Liver (tissue), 9 donors: ENCODE results near the gene BHLHA9. TPM values are rescaled to one million over a fixed set of nuclear protein-coding genes. Genes with fewer than 3 reads are reported as not detected.

Experiments
- DNase-seq: peaks from one replicate; pipeline ENCODE4 v3.0.0-alpha.2; 2017; ENCODE audit warnings: low spot score
- H3K27ac ChIP-seq, 2 donors: one replicate each; pipeline ENCODE4 v1.7.0; 2013; ENCODE audit warnings: inconsistent platforms in 2 of 2, low read length in 2 of 2, control low read depth in 1 of 2, low read depth in 1 of 2, mild to moderate bottlenecking in 1 of 2
- H3K27me3 ChIP-seq, 4 donors: one replicate each; pipeline versions ENCODE4 v1.6.1 to v1.7.0; 2013; ENCODE audit warnings: low read length in 3 of 4, inconsistent platforms in 1 of 4, mild to moderate bottlenecking in 1 of 4, moderate library complexity in 1 of 4; ENCODE audit not compliant: control insufficient read depth in 4 of 4, insufficient read depth in 4 of 4
- H3K36me3 ChIP-seq, 4 donors: one replicate each; pipeline versions ENCODE4 v1.6.1 to v1.7.0; 2013; ENCODE audit warnings: low read length in 3 of 4, mild to moderate bottlenecking in 3 of 4, low read depth in 1 of 4, moderate library complexity in 1 of 4; ENCODE audit not compliant: control insufficient read depth in 4 of 4, insufficient read depth in 3 of 4
- H3K4me1 ChIP-seq, 4 donors: one replicate each; pipeline versions ENCODE4 v1.6.1 to v1.7.0; 2013; ENCODE audit warnings: low read length in 3 of 4, mild to moderate bottlenecking in 3 of 4, moderate library complexity in 1 of 4; ENCODE audit not compliant: control insufficient read depth in 4 of 4, insufficient read depth in 4 of 4
- H3K4me3 ChIP-seq, 3 donors: one replicate each; pipeline versions ENCODE4 v1.6.1 to v1.7.0; 2013; ENCODE audit warnings: low read length in 3 of 3, control low read depth in 1 of 3, low read depth in 1 of 3, mild to moderate bottlenecking in 1 of 3
- H3K9ac ChIP-seq, 2 donors: one replicate each; pipeline ENCODE4 v1.7.0; 2013; ENCODE audit warnings: low read length in 2 of 2, mild to moderate bottlenecking in 2 of 2, moderate library complexity in 2 of 2, control low read depth in 1 of 2, low read depth in 1 of 2
- H3K9me3 ChIP-seq, 4 donors: one replicate each; pipeline versions ENCODE4 v1.6.1 to v1.7.0; 2013; ENCODE audit warnings: low read length in 3 of 4; ENCODE audit not compliant: control insufficient read depth in 4 of 4
- ATF3 ChIP-seq: IDR thresholded peaks from 2 replicates; pipeline ENCODE4 v1.6.1; 2016; ENCODE audit warnings: antibody characterized with exemption
- CTCF ChIP-seq: fragments of 150-350 bp; IDR thresholded peaks from 2 replicates; pipeline ENCODE4 v1.5.1; 2017; ENCODE audit warnings: improper control_type of control experiment, low read depth, low read length; ENCODE audit not compliant: missing input control
- EGR1 ChIP-seq, 2 donors: IDR thresholded peaks; 2 replicates each; pipeline ENCODE4 v1.6.1; 2016 to 2018; ENCODE audit warnings: antibody characterized with exemption in 2 of 2, low read depth in 2 of 2
- FOXA1 ChIP-seq: IDR thresholded peaks from 2 replicates; pipeline ENCODE4 v1.6.1; 2016; ENCODE audit warnings: antibody characterized with exemption
- FOXA2 ChIP-seq: IDR thresholded peaks from 2 replicates; pipeline ENCODE4 v1.6.1; 2016; ENCODE audit warnings: antibody characterized with exemption
- GABPA ChIP-seq, 2 donors: IDR thresholded peaks in 1 of 2; conservative IDR thresholded peaks in 1 of 2; 2 replicates each; pipeline ENCODE4 v1.6.1; 2016; ENCODE audit warnings: antibody characterized with exemption in 2 of 2, mild to moderate bottlenecking in 1 of 2, moderate library complexity in 1 of 2
- HNF4A ChIP-seq, 2 donors: conservative IDR thresholded peaks; 2 replicates each; pipeline ENCODE4 v1.6.1; 2016; ENCODE audit warnings: antibody characterized with exemption in 2 of 2, mild to moderate bottlenecking in 2 of 2
- HNF4G ChIP-seq: IDR thresholded peaks from 2 replicates; pipeline ENCODE4 v1.6.1; 2016; ENCODE audit warnings: antibody characterized with exemption
- JUND ChIP-seq, 2 donors: IDR thresholded peaks; 2 replicates each; pipeline ENCODE4 v1.6.1; 2016; ENCODE audit warnings: antibody characterized with exemption in 2 of 2
- MAX ChIP-seq: IDR thresholded peaks from 2 replicates; pipeline ENCODE4 v1.6.1; 2016; ENCODE audit warnings: antibody characterized with exemption
- NR2F2 ChIP-seq: IDR thresholded peaks from 2 replicates; pipeline ENCODE4 v1.6.1; 2016; ENCODE audit warnings: antibody characterized with exemption
- RAD21 ChIP-seq, 2 donors: IDR thresholded peaks; 2 replicates each; pipeline ENCODE4 v1.6.1; 2016; ENCODE audit warnings: antibody characterized with exemption in 2 of 2, mild to moderate bottlenecking in 2 of 2
- REST ChIP-seq: IDR thresholded peaks from 2 replicates; pipeline ENCODE4 v1.6.1; 2016; ENCODE audit warnings: antibody characterized with exemption, mild to moderate bottlenecking
- RXRA ChIP-seq, 2 donors: IDR thresholded peaks; 2 replicates each; pipeline ENCODE4 v1.6.1; 2017 to 2018; ENCODE audit warnings: antibody characterized with exemption in 2 of 2, mild to moderate bottlenecking in 1 of 2
- SP1 ChIP-seq: IDR thresholded peaks from 2 replicates; pipeline ENCODE4 v1.6.1; 2018; ENCODE audit warnings: antibody characterized with exemption, mild to moderate bottlenecking
- TAF1 ChIP-seq: conservative IDR thresholded peaks from 2 replicates; pipeline ENCODE4 v1.6.1; 2016; ENCODE audit warnings: antibody characterized with exemption, mild to moderate bottlenecking
- YY1 ChIP-seq: IDR thresholded peaks from 2 replicates; pipeline ENCODE4 v1.6.1; 2016; ENCODE audit warnings: antibody characterized with exemption, mild to moderate bottlenecking
- ZBTB33 ChIP-seq: IDR thresholded peaks from 2 replicates; pipeline ENCODE4 v1.6.1; 2016; ENCODE audit warnings: antibody characterized with exemption
- WGBS: extraction: QIAGEN DNeasy Blood & Tissue Kit; methylation state at CpG from one replicate; pipeline ENCODE4 v1.1.7; 2013; 5-methylcytosine and 5-hydroxymethylcytosine counted together
- polyA plus RNA-seq, 2 donors: library from polyadenylated mRNA; stranded (reverse) in 1 of 2; unstranded in 1 of 2; fragments of 200-250 nt in 1 of 2; fragments of >200 nt in 1 of 2; fragmentation: Nextera tagmentation in 1 of 2; extraction: Ambion mirVana in 1 of 2; gene quantifications; one replicate each; pipeline versions ENCODE4 v1.2.1 to v1.2.3, GENCODE V29; 2013 to 2015
- total RNA-seq, 2 donors: library from RNA; depleted of rRNA; stranded (reverse); fragments of >200 nt; gene quantifications; one replicate each; pipeline ENCODE4 v1.2.3, GENCODE V29; 2014
- donor health status: healthy.
- donor health status: healthy.
- donor health status: healthy.
- donor health status: healthy.
- donor health status: healthy.

Gene BHLHA9
- total and polyA plus RNA-seq, 4 donors = 0.08 TPM; not detected in 3

GRCh38 chr17:1304522-1304921 is 34.3 kb downstream of the BHLHA9 start:
- H3K4me3 ChIP-seq = no peak overlapping the region
- peaks cover 0 to 2% (median 0%) of the 10 kb centered on the region in 4 donors for H3K9me3 ChIP-seq
- DNase-seq = no peak
- H3K9ac ChIP-seq = no peak overlapping the region
- H3K36me3 ChIP-seq = no peaks in the 10 kb centered on the region
- WGBS = 82% methylated on average over 5 of the region's 5 CpGs
- H3K27ac ChIP-seq = no peak overlapping the region
- peaks cover 0 to 2% (median 0%) of the 10 kb centered on the region in 4 donors for H3K27me3 ChIP-seq
- no peaks in the 10 kb centered on the region for H3K4me1 ChIP-seq
- TF ChIP-seq RXRA (IDR thresholded peaks at IDR 0.05) (no peak), YY1 (no peak), FOXA2 (no peak), TAF1 (no peak), GABPA (IDR thresholded peaks at IDR 0.05 in 1 of 2, conservative IDR thresholded peaks at IDR 0.05 in 1 of 2) (no peak), ATF3 (no peak), SP1 (no peak), JUND (IDR thresholded peaks at IDR 0.05) (no peak), HNF4G (no peak), CTCF (no peak), RAD21 (IDR thresholded peaks at IDR 0.05) (no peak), EGR1 (IDR thresholded peaks at IDR 0.05; ENCODE audit: low read depth in 2 of 2) (no peak), NR2F2 (no peak), MAX (no peak), ZBTB33 (no peak), REST (no peak), HNF4A (conservative IDR thresholded peaks at IDR 0.05) (no peak), FOXA1 (no peak)
